SU-DHL-6 (cell line): ENCODE results near the gene UPB1.

Source experiments
- CTCF ChIP-seq: fragments of 200-600 bp; sonication (generic); IDR thresholded peaks from one replicate; pipeline ENCODE4 v1.5.1; 2017; ENCODE audit warnings: antibody characterized with exemption, mild to moderate bottlenecking, low read length, moderate library complexity; ENCODE audit not compliant: insufficient read depth, poor library complexity, severe bottlenecking
- EZH2phosphoT487 ChIP-seq: fragments of 200-600 bp; sonication (generic), shearing (Covaris generic); conservative IDR thresholded peaks from 2 replicates; pipeline ENCODE4 v1.6.1; 2018; ENCODE audit warnings: mild to moderate bottlenecking, antibody characterized with exemption, low read length, moderate library complexity, mixed read lengths

- TF ChIP-seq CTCF (no peak), EZH2phosphoT487 (no peak)
Measured at GRCh38 chr22:24515027-24515338, 19.9 kb downstream of the UPB1 start.
